ENCODE results near the gene TCF7.

DNA sequence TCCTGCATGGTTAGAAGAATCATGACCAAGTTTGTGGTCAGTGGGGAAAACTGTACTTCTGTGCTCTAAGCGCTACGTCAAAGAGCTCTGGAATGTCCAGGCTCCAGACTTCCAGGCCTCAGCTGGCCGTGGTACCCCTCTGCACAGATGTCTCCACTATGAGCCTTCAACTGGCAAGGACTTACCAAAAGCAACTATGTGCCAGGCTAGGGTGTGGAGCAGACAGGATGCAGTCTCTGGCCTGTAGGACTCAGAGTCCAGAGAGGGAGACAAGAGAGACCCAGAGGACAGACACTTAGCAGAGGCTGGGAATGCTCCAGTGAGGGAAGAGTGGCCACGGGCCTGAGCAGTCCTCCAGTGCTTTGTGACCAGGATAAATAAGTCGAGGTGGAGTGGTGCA is 31.0 kb upstream of the TCF7 start:
- TF ChIP-seq POLR2A (IDR thresholded peaks at IDR 0.05), result no peak
- no peak for TF ChIP-seq CTCF (IDR thresholded peaks at IDR 0.05)
